ENCODE measurements around the gene UNG. TPM values are rescaled to one million over a fixed set of nuclear protein-coding genes. Genes with fewer than 3 reads are reported as not detected.
A peak's percentile ranks its signal among the peaks of the same experiment; 100 is the strongest.

The UNG gene
- polyA plus RNA-seq, 4 donors = 37.2 to 67.9 (median 65.6) TPM

DNA sequence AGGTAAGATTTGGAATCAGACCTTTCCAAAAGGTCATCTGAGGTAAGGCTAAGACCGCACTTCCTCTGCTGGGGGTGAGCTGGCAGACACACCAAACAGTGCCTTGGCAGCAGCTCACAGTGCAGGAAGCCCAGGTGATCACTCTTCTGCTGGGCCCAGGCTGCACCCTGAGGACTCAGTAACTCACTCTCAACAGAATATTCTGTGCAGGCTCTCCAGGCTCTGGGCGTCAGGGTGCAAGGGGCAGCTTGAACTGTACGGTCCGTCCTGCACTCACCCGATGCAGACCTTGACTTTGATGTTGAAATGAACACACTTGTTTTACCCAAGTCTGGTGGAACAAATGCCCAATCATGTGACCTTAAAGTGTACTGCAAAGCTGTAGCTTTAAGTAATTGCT lies 10.1 kb upstream of the UNG start:
- no peak for DNase-seq (ENCODE audit: low read depth in 4 of 4, low spot score in 3 of 4)

DNA sequence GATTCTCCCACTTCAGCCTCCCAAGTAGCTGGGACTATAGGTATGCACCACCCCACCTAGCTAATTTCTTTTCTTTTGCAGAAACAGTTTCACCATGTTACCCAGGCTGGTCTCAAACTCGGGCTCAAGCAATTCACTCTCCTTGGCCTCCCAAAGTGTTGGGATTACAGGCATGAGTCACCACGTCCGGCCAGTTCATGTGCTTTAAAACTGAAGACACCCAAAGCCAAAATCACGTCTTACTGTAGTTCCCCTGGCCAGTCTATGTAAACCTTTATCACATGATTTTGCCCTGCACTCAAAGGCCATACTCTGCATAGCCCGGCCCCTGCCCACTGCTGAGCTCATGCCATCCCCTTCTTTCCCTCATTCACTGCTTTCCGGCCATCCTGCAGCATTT lies 8.6 kb upstream of the UNG start:
- DNase-seq (ENCODE audit: low read depth in 4 of 4, low spot score in 3 of 4) = no peak

DNA sequence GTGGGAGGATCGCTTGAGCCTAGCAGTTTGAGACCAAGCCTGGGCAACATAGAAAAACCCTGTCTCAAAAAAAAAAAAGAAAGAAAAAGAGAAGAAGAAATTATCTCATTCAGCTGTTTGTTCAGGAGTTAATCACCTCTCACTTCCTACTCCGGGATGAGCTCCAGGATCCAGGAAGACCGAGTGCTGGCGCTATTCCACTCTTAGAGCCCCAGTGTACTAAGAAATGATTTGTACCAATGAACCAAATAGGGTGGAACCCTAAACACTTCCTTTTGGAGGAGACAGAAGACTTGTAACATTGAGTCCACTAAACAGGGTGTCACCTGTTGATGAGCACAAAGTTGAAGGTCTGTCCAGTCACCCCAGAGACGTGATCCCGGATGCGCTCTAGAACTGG lies 7.7 kb upstream of the UNG start:
- DNase-seq (ENCODE audit: low read depth in 4 of 4, low spot score in 3 of 4) = no peak

DNA sequence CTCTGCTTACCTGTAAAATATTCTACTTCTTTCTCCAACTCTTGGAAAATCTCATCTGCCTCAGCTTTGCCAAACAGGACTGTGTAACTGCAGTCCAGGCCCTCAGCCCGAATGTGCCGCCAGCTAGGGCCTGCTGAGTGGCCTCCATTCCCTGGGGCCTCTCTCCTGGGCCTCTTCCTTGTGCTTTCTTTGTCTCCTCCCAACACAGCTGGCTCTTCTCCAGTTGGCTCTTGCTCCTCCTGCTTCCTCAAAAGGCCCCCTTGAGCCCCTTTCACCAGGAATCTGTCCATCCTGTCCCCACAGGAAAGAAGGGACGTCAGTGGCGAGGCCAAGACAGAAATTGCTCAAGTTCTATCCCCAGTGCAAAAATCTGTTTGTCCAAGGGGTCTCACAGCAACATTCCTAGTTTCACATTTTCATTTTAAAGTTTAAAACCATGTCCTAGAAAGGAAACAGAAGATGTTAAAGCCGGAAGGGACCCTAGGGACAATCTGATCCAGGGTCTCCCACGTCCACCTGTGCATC lies 4.8 kb upstream of the UNG start:
- no peak for DNase-seq (ENCODE audit: low read depth in 4 of 4, low spot score in 3 of 4)

DNA sequence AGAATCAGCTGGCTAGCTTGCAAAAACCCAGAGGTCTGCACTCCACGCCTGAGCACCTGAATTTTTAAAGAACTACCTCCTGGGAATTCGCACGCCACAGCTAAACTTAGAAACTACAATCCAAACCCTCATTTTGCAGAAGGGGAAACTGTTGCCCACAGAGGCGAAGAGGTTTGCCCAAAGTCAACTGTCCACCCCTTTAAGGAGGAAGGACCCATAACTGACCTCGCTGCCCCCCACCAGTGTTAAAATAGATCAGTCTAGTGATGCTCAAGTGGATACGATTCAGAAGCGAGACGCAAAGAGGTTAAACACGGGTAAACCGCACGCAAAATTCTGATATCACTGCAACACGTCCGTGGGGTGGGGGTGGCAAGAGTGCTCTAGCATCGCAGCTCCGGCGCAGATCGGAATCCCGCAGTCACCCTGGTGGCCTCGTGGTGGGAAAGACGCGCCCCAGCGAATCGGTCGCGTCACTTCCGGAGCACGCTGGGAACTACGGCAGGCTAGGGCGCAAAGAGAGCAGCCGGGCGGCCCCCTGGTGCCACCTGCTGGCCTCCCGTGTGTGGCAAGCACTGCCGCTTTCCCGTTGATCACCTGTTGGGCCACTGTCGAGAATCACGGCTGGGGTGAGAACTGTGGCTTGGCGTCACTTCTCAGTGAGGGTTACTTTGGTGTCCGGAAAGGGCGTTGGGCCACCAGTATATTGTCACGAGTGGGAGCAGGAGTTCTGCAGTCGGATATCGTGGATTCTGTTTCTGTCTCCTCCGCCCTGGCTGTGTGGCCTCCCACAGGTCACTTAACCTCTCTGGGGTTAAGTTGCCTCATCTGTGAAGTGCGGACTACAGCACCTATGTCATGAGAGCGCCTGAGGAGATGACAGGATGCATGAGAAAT lies 4.1 kb upstream of the UNG start, which contains the start of gene ALKBH2:
Gene ALKBH2 (minus strand): TSS at position 451 of the 897 bp plus-strand sequence. CDS start 686 bp downstream, outside the sequence.
- peak in 3 of 4 donors; percentile 74 to 84 (median 83) for DNase-seq (ENCODE audit: low read depth in 4 of 4, low spot score in 3 of 4)

DNA sequence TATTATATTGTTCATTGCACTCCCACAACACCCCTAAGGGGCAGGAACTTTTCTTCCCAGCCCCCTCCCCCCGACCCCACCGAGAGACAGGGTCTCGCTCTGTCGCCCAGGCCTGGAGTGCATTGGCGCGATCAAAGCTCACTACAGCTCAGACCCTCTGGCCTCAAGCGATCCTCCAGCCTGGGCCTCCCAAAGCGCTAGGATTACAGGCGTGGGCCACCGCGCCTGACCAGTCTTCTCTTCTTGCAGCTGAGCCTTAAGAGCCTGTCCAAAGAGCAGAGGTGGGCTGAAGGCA lies 310 bp upstream of the UNG start:
- DNase-seq (ENCODE audit: low read depth in 4 of 4, low spot score in 3 of 4) = no peak

DNA sequence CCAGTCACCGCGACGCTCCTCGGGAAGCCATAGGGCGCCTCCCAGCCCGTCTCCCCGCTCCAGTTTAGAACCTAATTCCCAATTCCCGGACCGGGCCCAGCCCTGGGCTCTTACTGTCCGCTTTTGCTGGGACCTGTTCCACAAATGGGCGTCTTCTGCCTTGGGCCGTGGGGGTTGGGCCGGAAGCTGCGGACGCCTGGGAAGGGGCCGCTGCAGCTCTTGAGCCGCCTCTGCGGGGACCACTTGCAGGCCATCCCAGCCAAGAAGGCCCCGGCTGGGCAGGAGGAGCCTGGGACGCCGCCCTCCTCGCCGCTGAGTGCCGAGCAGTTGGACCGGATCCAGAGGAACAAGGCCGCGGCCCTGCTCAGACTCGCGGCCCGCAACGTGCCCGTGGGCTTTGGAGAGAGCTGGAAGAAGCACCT lies 797 bp downstream of the UNG start:
- DNase-seq (ENCODE audit: low read depth in 4 of 4, low spot score in 3 of 4) = no peak

DNA sequence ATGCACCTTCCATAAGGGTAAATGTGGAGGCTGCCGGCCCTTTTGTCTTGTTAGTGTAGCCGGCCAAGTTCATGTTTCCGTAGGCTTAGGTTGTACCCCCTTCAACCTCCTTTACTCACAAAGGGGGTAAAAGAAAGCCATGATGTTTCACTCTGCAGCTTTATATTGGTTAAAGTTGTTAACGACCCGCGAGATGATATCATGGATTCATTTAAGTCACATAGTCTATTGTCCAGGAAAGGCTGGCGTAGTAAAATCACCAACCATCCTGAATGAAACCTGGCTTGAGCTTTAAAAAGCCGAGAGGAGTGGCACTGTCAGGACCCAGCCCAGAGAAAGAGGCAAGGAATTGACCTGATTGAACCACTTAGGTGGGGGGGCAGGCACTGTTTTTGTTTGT lies 1.3 kb downstream of the UNG start:
- DNase-seq (ENCODE audit: low read depth in 4 of 4, low spot score in 3 of 4) = no peak

DNA sequence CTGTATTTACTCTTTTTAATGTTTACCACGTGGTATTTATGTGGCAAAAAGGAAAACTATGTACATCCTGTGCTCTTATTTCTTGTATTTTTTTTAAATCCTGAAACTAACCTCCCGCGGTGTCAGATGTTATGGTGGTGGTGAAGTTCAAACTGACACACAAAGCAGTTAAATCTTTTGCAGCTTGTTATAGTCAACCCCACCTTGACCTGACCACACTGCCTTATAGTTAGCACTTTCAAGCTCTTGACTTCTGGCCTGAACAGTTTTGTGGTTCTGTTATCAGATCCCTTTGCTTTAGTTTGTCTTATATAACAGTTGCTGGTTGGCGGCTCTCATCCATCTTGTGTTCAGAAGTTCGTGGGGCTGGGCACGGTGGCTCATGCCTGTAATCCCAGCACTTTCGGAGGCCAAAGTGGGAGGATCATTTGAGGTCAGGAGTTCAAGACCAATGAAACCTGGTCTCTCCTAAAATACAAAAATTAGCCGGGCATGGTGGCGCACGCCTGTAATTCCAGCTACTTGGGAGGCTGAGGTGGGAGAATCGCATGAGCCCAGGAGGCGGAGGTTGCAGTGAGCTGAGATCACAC lies 2.1 kb downstream of the UNG start:
- no peak for DNase-seq (ENCODE audit: low read depth in 4 of 4, low spot score in 3 of 4)

DNA sequence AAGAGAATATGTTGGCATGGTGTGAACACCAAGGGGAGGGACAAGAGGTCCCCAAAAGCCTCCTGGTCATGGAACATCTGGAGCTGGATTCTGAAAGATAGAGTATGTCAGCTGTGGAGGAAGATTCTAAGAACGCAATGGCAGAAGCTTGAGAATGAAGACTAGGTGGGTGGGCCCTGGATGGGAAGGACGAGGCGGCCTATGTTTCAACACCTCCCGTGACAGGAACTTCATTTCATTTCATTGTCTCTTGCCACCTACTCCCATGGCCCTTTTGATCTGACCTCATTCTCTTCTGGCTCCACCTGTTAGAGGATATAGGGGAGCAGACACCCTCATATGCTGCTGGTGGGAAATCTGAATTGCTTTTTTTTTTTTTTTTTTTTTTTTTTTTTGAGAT lies 3.3 kb downstream of the UNG start:
- DNase-seq (ENCODE audit: low read depth in 4 of 4, low spot score in 3 of 4) = no peak

DNA sequence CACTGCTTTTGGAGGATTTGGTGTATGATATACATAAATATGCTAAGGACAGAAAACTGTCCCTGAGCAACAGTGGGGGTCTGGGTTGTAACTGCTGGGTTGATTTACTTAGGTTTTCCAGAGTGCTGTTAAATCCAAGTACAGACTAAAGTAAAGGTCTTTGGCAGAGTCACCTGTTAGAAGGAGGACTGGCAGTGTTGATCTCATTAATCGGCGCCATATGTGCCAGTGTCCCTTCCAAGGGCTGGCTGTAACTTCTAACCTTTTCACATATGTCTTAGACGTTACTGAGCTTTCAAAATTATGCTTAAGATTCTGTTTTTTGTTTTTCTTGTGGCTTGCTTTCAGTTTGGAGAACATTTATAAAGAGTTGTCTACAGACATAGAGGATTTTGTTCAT lies 5.1 kb downstream of the UNG start:
- DNase-seq (ENCODE audit: low read depth in 4 of 4, low spot score in 3 of 4) = no peak

DNA sequence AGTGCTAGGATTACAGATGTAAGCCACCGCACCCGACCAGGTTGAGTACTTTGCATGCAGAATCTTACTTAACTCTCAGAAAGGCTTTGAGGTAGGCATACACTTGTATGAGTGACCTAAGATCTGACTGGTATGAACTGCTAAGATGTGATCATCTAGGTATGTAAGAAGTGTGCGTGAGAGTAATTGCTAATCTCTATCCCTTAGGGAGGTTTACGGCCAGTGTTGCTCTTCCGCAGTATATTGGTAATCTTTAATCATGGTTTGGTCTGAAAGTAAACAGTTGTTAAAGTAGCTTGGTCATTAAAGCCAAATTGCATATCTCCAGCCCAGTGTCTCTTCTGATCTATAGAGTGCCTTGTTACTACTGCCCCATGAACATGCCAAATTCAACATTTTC lies 7.8 kb downstream of the UNG start:
- no peak for DNase-seq (ENCODE audit: low read depth in 4 of 4, low spot score in 3 of 4)

DNA sequence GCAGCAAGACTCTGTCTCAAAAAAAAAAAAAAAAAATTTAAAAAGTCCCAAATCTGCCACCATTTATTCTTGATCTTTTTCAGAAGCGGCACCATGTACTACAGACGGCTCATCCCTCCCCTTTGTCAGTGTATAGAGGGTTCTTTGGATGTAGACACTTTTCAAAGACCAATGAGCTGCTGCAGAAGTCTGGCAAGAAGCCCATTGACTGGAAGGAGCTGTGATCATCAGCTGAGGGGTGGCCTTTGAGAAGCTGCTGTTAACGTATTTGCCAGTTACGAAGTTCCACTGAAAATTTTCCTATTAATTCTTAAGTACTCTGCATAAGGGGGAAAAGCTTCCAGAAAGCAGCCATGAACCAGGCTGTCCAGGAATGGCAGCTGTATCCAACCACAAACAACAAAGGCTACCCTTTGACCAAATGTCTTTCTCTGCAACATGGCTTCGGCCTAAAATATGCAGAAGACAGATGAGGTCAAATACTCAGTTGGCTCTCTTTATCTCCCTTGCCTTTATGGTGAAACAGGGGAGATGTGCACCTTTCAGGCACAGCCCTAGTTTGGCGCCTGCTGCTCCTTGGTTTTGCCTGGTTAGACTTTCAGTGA lies 12.5 kb downstream of the UNG start:
- DNase-seq (ENCODE audit: low read depth in 4 of 4, low spot score in 3 of 4) = no peak

DNA sequence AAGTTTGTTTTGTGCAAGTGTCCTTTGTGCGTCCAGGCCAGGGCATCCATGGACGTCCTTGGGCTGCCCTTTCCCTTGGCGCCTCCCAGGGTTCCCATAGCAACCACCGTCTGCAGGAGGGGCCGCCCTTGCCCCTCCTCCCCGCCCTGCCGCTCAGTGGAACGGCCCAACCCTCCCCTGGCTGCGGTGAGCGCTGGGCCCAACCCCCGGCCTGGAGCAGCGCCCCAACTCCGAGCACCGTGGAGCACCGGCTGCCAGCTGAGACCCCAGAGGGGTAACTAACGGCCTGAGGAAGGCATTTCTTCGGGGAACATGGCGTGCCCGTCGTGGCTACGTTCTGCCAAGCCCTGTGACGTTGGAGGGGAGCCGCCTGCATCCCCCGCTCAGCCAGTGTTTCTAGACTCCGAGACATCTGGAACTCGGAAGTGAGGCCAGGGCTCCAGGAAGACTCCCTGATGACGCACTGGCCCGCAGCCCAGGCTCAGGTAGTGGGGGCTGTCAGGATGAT lies 13.6 kb downstream of the UNG start:
- peak in 2 of 4 donors; percentile 81 to 84 for DNase-seq (ENCODE audit: low read depth in 4 of 4, low spot score in 3 of 4)

DNA sequence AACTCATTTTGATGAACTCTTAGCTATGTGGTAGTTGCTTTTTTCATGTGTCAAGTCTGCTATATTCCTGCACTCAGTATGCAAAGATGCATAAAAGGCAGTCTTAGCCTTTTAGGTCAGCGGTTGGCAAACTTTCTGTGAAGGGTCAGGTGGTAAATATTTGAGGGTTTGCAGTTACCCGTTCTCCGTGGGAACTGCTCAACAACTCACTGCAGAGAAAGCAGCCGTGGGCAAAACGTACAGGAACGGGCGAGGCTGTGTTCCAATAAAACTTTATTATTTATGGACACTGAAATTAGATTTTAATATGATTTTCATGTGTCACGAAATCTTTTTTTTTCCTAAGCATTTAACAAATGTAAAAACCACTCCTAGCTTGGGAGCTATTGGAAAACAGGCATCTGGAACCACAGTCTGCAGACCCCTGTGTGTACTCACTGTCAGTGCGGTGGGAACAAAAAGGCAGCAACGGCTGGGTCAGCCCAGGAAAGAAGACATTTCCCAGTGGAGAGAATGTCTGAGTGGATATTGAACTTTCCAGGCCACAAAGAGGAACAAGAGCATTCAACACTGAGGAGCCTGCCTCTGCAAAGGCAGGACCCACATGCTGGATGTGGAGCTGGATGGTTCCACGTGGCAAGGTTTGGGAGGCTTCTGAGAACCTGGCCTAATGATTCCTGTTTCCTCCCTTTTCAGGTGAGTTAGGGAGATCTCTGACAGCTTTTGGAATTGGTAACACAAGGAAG lies 15.5 kb downstream of the UNG start:
- DNase-seq (ENCODE audit: low read depth in 4 of 4, low spot score in 3 of 4) = no peak

DNA sequence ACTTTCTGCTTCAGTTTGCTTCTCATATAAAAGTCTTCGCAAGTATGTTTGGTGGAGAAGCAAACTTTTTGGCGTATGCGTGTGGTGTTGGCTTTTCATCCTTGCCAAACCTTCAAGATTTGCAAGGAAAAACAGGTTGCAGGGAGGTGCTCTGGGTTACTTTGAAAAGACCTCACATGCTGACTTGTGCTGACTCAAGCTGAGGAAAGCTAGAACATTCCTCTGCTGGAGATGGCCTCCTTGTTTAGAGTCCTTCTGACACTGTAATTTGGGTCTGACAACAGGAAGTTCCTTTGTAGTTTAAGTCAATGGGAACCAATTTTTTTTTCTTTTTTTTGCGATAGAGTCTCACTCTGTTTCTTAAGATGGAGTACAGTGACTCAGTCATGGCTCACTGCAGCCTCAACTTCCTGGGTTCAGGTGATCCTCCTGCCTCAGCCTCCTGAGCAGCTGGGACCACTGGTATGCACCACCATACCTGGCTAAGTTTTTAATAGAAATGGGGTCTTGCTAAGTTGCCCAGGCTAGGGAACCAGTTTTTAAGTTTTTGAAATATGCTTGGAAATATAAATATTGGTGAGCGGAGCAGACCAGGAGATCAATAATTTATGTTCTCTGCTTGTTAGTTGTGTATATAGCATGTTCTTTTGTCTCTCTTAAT lies 16.4 kb downstream of the UNG start:
- DNase-seq (ENCODE audit: low read depth in 4 of 4, low spot score in 3 of 4) = no peak

DNA sequence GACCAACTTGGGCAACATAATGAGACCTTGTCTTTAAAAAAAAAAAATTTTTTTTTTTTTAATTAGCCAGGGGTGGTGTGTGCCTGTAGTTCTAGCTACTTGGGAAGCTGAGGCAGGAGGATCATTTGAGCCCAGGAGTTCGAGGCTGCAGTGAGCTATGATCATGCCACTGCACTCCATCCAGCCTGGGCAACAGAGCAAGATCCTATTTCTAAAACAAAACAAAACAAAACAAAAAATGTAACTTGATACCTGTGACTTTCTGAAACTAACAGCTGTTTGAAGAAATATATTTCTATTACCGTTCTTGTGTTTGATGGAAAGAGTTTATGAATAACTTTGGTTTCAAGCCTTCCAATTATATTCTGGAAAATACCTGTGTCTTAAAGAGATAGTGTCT lies 17.2 kb downstream of the UNG start:
- DNase-seq (ENCODE audit: low read depth in 4 of 4, low spot score in 3 of 4) = no peak

DNA sequence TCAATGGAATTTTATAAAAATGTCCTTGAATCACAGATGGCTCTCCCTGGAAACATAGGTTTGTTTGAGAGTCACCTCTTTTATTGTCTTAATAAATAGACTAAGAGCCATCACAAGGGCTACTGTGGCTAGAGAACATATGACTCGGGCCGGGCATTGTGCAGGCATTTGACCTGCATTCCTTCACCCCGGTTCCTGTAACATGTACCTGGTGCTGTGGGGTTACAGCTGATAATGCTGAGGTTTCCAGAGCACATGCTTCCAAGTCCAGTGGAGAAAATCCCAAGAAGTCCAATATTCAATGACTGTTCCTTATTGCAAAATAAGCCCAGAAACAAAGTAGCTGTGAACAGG lies 18.0 kb downstream of the UNG start:
- DNase-seq (ENCODE audit: low read depth in 4 of 4, low spot score in 3 of 4) = no peak

DNA sequence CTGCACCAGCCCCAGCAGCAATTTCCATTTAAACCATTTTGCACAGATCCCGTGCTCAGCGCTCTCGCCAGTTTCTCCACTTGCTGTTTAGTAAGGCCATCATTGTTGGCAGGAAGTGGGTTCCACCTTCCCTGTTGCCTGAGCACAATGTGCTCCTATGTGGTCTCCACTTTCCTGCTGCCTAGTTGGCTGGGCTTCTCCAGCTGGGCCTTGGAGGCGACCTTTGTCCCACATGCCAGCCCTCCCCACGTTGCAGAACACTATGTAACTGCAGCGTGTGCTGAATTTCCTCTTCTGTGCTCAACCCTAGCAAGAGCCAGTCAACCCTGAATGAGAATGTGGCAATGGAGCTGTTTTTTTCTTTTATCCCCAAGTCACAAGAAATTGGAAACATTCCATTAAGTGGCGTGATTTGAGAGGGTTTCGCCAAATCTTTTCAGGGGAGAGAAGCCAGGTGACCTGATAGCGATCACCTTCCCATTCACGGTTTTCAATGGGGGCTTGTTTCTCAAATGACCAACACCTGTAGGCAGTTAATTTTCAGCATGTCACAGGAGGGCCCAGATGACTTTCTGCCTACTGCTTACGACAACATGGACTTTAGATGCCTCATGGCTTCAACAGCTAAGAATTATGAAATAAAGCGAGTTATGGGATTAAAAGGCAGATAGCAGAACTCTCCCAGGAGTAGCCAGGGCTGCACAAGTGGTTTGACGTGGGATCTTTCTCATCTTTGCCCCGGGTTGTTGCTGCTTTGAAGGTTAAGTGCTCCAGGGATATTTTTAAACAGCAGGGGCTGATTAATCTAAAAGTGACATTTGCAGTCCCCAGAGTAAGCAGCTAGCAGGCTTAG lies 18.6 kb downstream of the UNG start, which contains the start of gene ACACB:
Gene ACACB (plus strand): TSS at position 830 of the 853 bp plus-strand sequence. CDS start 22,819 bp downstream, outside the sequence.
- no peak for DNase-seq (ENCODE audit: low read depth in 4 of 4, low spot score in 3 of 4)
